H1 (cell line): ENCODE results near the gene F8. TPM values are rescaled to one million over a fixed set of nuclear protein-coding genes. Genes with fewer than 3 reads are reported as not detected.

Source experiments
- CTCF ChIA-PET: fragments of 300-600 bp; sonication (Branson Sonifier 250); formaldehyde crosslinking; loops from one replicate; lab custom pipeline; 2021; ENCODE audit not compliant: partially characterized antibody; lab: Charles Lee
- POLR2A ChIA-PET: fragments of 300-600 bp; sonication (Branson Sonifier 250); formaldehyde crosslinking; loops from one replicate; lab custom pipeline; 2021; ENCODE audit warnings: inconsistent platforms; ENCODE audit not compliant: partially characterized antibody; lab: Charles Lee
- DNase-seq, 2 experiments: peaks; one replicate each; pipeline versions ENCODE4 v3.0.0 to v3.0.0-alpha.2; 2010 to 2022; ENCODE audit warnings: low spot score in 2 of 2, low read depth in 1 of 2, mixed read lengths in 1 of 2
- FAIRE-seq: peaks from 2 replicates; lab custom pipeline; 2011; peaks lifted over from hg19 to GRCh38; lab: Jason Lieb, UNC
- H2AFZ ChIP-seq: 2 replicates; pipeline ENCODE4 v1.8.1; 2012; ENCODE audit warnings: low read length, inconsistent platforms
- H2AK5ac ChIP-seq: 2 replicates; pipeline ENCODE4 v1.6.1; 2013; ENCODE audit warnings: low read depth, low read length
- H2BK120ac ChIP-seq: replicated peaks from 2 replicates; pipeline ENCODE3; 2013; ENCODE audit warnings: low read depth, low read length, inconsistent platforms
- H2BK12ac ChIP-seq: 2 replicates; pipeline ENCODE4 v1.6.1; 2013; ENCODE audit warnings: low read depth, low read length
- H2BK15ac ChIP-seq: 2 replicates; pipeline ENCODE4 v1.6.1; 2013; ENCODE audit warnings: low read length
- H2BK20ac ChIP-seq: 2 replicates; pipeline ENCODE4 v1.6.1; 2013; ENCODE audit warnings: low read length
- H2BK5ac ChIP-seq: 2 replicates; pipeline ENCODE4 v1.6.1; 2013; ENCODE audit warnings: low read depth, low read length
- H3K14ac ChIP-seq: 2 replicates; pipeline ENCODE4 v1.6.1; 2013; ENCODE audit warnings: inconsistent platforms; ENCODE audit not compliant: insufficient read length
- H3K18ac ChIP-seq: 2 replicates; pipeline ENCODE4 v1.6.1; 2013; ENCODE audit warnings: low read length; ENCODE audit errors: extremely low read depth
- H3K23ac ChIP-seq: 2 replicates; pipeline ENCODE4 v1.6.1; 2013; ENCODE audit warnings: inconsistent platforms; ENCODE audit not compliant: insufficient read length
- H3K23me2 ChIP-seq: 2 replicates; pipeline ENCODE4 v1.6.1; 2013; ENCODE audit warnings: low read depth, low read length
- H3K27ac ChIP-seq: 2 replicates; pipeline ENCODE4 v1.6.1; 2011; ENCODE audit warnings: low read depth, low read length, inconsistent platforms
- H3K27me3 ChIP-seq, 4 experiments: replicated peaks in 1 of 4; 1 replicate in 1 of 4; 2 replicates in 3 of 4; pipeline versions ENCODE4 v1.6.1 to v1.8.1; 2011 to 2013; ENCODE audit warnings: low read length in 3 of 4, mild to moderate bottlenecking in 3 of 4, inconsistent platforms in 2 of 4, mixed read lengths in 2 of 4, moderate library complexity in 1 of 4; ENCODE audit not compliant: control insufficient read depth in 3 of 4, insufficient read depth in 3 of 4; ENCODE audit errors: extremely low read depth in 1 of 4
- H3K36me3 ChIP-seq, 4 experiments: 2 replicates each; pipeline versions ENCODE4 v1.6.1 to v1.8.1; 2011 to 2013; ENCODE audit warnings: mild to moderate bottlenecking in 4 of 4, low read length in 3 of 4, moderate library complexity in 2 of 4, control low read depth in 1 of 4, inconsistent platforms in 1 of 4; ENCODE audit not compliant: insufficient read depth in 4 of 4, control insufficient read depth in 2 of 4
- H3K4ac ChIP-seq: replicated peaks from 2 replicates; pipeline ENCODE3; 2013; ENCODE audit warnings: low read length, low read depth, mixed read lengths, inconsistent platforms; ENCODE audit not compliant: insufficient read length
- H3K4me1 ChIP-seq, 4 experiments: replicated peaks in 1 of 4; 1 replicate in 1 of 4; 2 replicates in 3 of 4; pipeline versions ENCODE4 v1.6.1 to v1.8.1; 2011 to 2013; ENCODE audit warnings: low read length in 3 of 4, inconsistent platforms in 2 of 4, mixed read lengths in 1 of 4; ENCODE audit not compliant: insufficient read depth in 4 of 4, control insufficient read depth in 3 of 4
- H3K4me2 ChIP-seq, 2 experiments: 2 replicates each; pipeline versions ENCODE4 v1.6.1 to v1.8.1; 2011 to 2013; ENCODE audit warnings: low read depth in 2 of 2, low read length in 2 of 2, control low read depth in 1 of 2, inconsistent platforms in 1 of 2, mild to moderate bottlenecking in 1 of 2; ENCODE audit not compliant: insufficient read depth in 1 of 2
- H3K4me3 ChIP-seq, 4 experiments: fragments of 200-600, 300-600 bp in 1 of 4; sonication (generic), shearing (Covaris generic), sonication (Bioruptor Twin) in 1 of 4; 2 replicates each; pipeline versions ENCODE4 v1.5.1 to v1.8.1; 2011 to 2016; ENCODE audit warnings: low read length in 4 of 4, low read depth in 3 of 4, control low read depth in 2 of 4, inconsistent platforms in 2 of 4, mild to moderate bottlenecking in 2 of 4, mixed read lengths in 1 of 4, moderate library complexity in 1 of 4; ENCODE audit not compliant: insufficient read depth in 2 of 4; ENCODE audit errors: extremely low read depth in 1 of 4
- H3K56ac ChIP-seq: replicated peaks from 2 replicates; pipeline ENCODE3; 2013; ENCODE audit warnings: low read depth, mild to moderate bottlenecking, mixed read lengths, low read length, inconsistent platforms; ENCODE audit not compliant: insufficient read length
- H3K79me1 ChIP-seq: 2 replicates; pipeline ENCODE4 v1.6.1; 2013; ENCODE audit warnings: low read depth, low read length, control low read depth
- H3K79me2 ChIP-seq, 2 experiments: 2 replicates each; pipeline versions ENCODE4 v1.6.1 to v1.8.1; 2012 to 2013; ENCODE audit warnings: low read length in 2 of 2, mild to moderate bottlenecking in 2 of 2, inconsistent platforms in 1 of 2; ENCODE audit not compliant: insufficient read depth in 2 of 2, control insufficient read depth in 1 of 2
- H3K9ac ChIP-seq, 4 experiments: replicated peaks in 1 of 4; 1 replicate in 1 of 4; 2 replicates in 3 of 4; pipeline versions ENCODE4 v1.6.1 to v1.8.1; 2011 to 2013; ENCODE audit warnings: low read depth in 3 of 4, low read length in 3 of 4, control low read depth in 2 of 4, mild to moderate bottlenecking in 2 of 4, moderate library complexity in 2 of 4, inconsistent platforms in 1 of 4; ENCODE audit errors: extremely low read depth in 1 of 4
- H3K9me3 ChIP-seq, 2 experiments: 2 replicates each; pipeline versions ENCODE4 v1.6.1 to v1.8.1; 2012 to 2013; ENCODE audit warnings: mild to moderate bottlenecking in 2 of 2, moderate library complexity in 2 of 2, control low read depth in 1 of 2, inconsistent platforms in 1 of 2, low read depth in 1 of 2, low read length in 1 of 2, mixed read lengths in 1 of 2; ENCODE audit not compliant: insufficient read depth in 2 of 2
- H4K20me1 ChIP-seq, 2 experiments: replicated peaks in 1 of 2; 2 replicates each; pipeline versions ENCODE3 to v1.8.1; 2011 to 2013; ENCODE audit warnings: inconsistent platforms in 2 of 2, low read length in 2 of 2, mild to moderate bottlenecking in 1 of 2; ENCODE audit not compliant: insufficient read depth in 2 of 2, control insufficient read depth in 1 of 2
- H4K5ac ChIP-seq: 2 replicates; pipeline ENCODE4 v1.6.1; 2013; ENCODE audit warnings: low read length, low read depth, mixed read lengths, inconsistent platforms; ENCODE audit not compliant: insufficient read length
- H4K8ac ChIP-seq: 2 replicates; pipeline ENCODE4 v1.8.0; 2013; ENCODE audit warnings: mild to moderate bottlenecking, moderate library complexity, low read length, inconsistent platforms; ENCODE audit not compliant: insufficient read depth; ENCODE audit errors: extremely low read depth
- H4K91ac ChIP-seq: replicated peaks from 2 replicates; pipeline ENCODE3; 2013; ENCODE audit warnings: low read length, mixed read lengths, inconsistent platforms; ENCODE audit not compliant: insufficient read length
- CBX5 ChIP-seq: fragments of 300-800, 300-1000 bp; sonication (generic); IDR thresholded peaks from 2 replicates; pipeline ENCODE4 v1.7.1; 2016; ENCODE audit warnings: antibody characterized with exemption, low read length, low read depth
- EP300 ChIP-seq, 2 experiments: IDR thresholded peaks; 1 replicate in 1 of 2; 2 replicates in 1 of 2; pipeline ENCODE4 v1.6.1; 2011 to 2012; ENCODE audit warnings: low read depth in 2 of 2, low read length in 2 of 2, mild to moderate bottlenecking in 2 of 2, borderline replicate concordance in 1 of 2, inconsistent platforms in 1 of 2, moderate library complexity in 1 of 2
- KDM1A ChIP-seq: fragments of 200-600, 300-600 bp; sonication (generic); IDR thresholded peaks from 2 replicates; pipeline ENCODE4 v1.7.1; 2016; ENCODE audit warnings: mild to moderate bottlenecking, low read length, borderline replicate concordance
- TEAD4 ChIP-seq: IDR thresholded peaks from 2 replicates; pipeline ENCODE4 v1.6.1; 2012; ENCODE audit warnings: low read depth, low read length, inconsistent platforms, mixed read lengths
- WGBS, 2 experiments: shearing (Covaris generic) in 1 of 2; methylation state at CpG; one replicate each; pipeline versions ENCODE4 v1.1.6 to v1.1.7; 2013 to 2015; ENCODE audit warnings: low lambda C conversion rate in 2 of 2, mixed read lengths in 2 of 2, inconsistent platforms in 1 of 2, low coverage in 1 of 2, missing lambda C conversion rate in 1 of 2; ENCODE audit not compliant: insufficient replicate concordance in 2 of 2, insufficient coverage in 1 of 2, insufficient read length in 1 of 2; ENCODE audit errors: extremely low coverage in 1 of 2, missing lambda C conversion rate in 1 of 2; 5-methylcytosine and 5-hydroxymethylcytosine counted together
- polyA plus RNA-seq, 7 experiments: library from polyadenylated mRNA; depleted of rRNA in 3 of 7; stranded (reverse) in 5 of 7; unstranded in 2 of 7; fragments of >200 nt in 5 of 7; fragments of 200-250 nt in 2 of 7; gene quantifications; 1 replicate in 5 of 7; 2 replicates in 1 of 7; 4 replicates in 1 of 7; pipeline versions ENCODE4 v1.2.1 to v1.2.3, GENCODE V29; 2011 to 2013; ENCODE audit warnings: missing spikeins in 2 of 7, mixed read lengths in 2 of 7
- total RNA-seq: library from RNA; stranded (reverse); fragmentation: NEBNext Ultra II Directional; extraction: Animal tissue kit (Norgen Biotek cat#: 25700); gene quantifications from 2 replicates; pipeline ENCODE4 v1.2.1, GENCODE V29; 2021

The F8 gene
- total and polyA plus RNA-seq, 2 of the 8 experiments (the other 6 are each of a cell fraction or from before 2014, with no cell fraction given), result 1.1 to 2.6 TPM

GRCh38 chrX:154890990-154891639, 131.4 kb downstream of the F8 start:
- Histone ChIP-seq H3K4ac (no peak overlapping the region), H3K79me2 (no peaks in the 10 kb centered on the region), H3K79me1 (no peaks in the 10 kb centered on the region), H4K20me1 (no peaks in the 10 kb centered on the region), H3K27me3 (no peaks in the 10 kb centered on the region), H3K4me1 (peaks cover 0 to 3% (median 0%) of the 10 kb centered on the region in 4 experiments; a peak in 1 of 7 replicates), H3K36me3 (no peaks in the 10 kb centered on the region), H3K23ac (no peak overlapping the region), H3K4me2 (no peak overlapping the region), H3K14ac (no peak overlapping the region), H2BK120ac (no peak overlapping the region), H4K91ac (no peak overlapping the region), H3K23me2 (no peaks in the 10 kb centered on the region), H3K56ac (no peak overlapping the region), H2AFZ (no peak overlapping the region), H4K8ac (no peak overlapping the region), H3K18ac (no peak overlapping the region), H3K9me3 (no peaks in the 10 kb centered on the region), H3K27ac (no peak overlapping the region), H3K9ac (no peak overlapping the region), H2BK20ac (no peak overlapping the region), H3K4me3 (no peak overlapping the region), H4K5ac (no peak overlapping the region), H2BK5ac (no peak overlapping the region), H2AK5ac (no peak overlapping the region), H2BK12ac (no peak overlapping the region), H2BK15ac (no peak overlapping the region)
- DNase-seq (no peak), FAIRE-seq (no peak)
- CTCF ChIA-PET, result no interaction called here
- POLR2A ChIA-PET, result no interaction called here
- WGBS, 2 experiments, result 88% methylated on average over 1 of the region's 1 CpG; no CpG with 5 or more reads in 1 of the 2 experiments
- TF ChIP-seq KDM1A (no peak), EP300 (IDR thresholded peaks at IDR 0.05; ENCODE audit: borderline replicate concordance in 1 of 2, low read depth in 2 of 2, low read length in 2 of 2) (no peak), CBX5 (no peak), TEAD4 (no peak)
